Measurements from ENCODE around the gene LAMA4.

- TF ChIP-seq ZNF274 (IDR thresholded peaks at IDR 0.05; ENCODE audit: low read depth, low read length) (no peak), SUZ12 (IDR thresholded peaks at IDR 0.05; ENCODE audit: extremely low read depth, insufficient read depth, insufficient read length) (no peak), YY1 (IDR thresholded peaks at IDR 0.05; ENCODE audit: insufficient read depth, insufficient read length) (no peak)
Observed at GRCh38 chr6:112284603-112285002, 30.2 kb upstream of the LAMA4 start.

All from NT2/D1 (cell line).